AG04449 (cell line): ENCODE measurements around the gene JPH3.

Source experiments
- CTCF ChIA-PET: fragments of 350-600 bp; formaldehyde crosslinking; extraction: SDS; loops from one replicate; lab custom pipeline; 2021; ENCODE audit warnings: antibody characterized with exemption; lab: Yijun Ruan, JAX
- POLR2A ChIA-PET: fragments of 400-600, 350-600 bp; formaldehyde crosslinking; extraction: SDS; loops from one replicate; lab custom pipeline; 2020; ENCODE audit warnings: antibody characterized with exemption, inconsistent platforms; lab: Yijun Ruan, JAX
- DNase-seq: peaks from one replicate; pipeline ENCODE4 v3.0.0-alpha.2; 2010; ENCODE audit warnings: low read depth, low spot score
- H3K4me3 ChIP-seq: 2 replicates; pipeline ENCODE4 v1.5.1; 2011; ENCODE audit warnings: low read depth, mild to moderate bottlenecking, control low read depth, low read length
- TF ChIP-seq, protein P1 (sequence below): IDR thresholded peaks from one replicate; pipeline ENCODE4 v1.5.1; 2011; ENCODE audit warnings: mild to moderate bottlenecking, moderate library complexity, low read length, control low read depth, inconsistent platforms; ENCODE audit not compliant: insufficient read depth; ENCODE audit errors: missing control alignments

The JPH3 gene

DNA sequence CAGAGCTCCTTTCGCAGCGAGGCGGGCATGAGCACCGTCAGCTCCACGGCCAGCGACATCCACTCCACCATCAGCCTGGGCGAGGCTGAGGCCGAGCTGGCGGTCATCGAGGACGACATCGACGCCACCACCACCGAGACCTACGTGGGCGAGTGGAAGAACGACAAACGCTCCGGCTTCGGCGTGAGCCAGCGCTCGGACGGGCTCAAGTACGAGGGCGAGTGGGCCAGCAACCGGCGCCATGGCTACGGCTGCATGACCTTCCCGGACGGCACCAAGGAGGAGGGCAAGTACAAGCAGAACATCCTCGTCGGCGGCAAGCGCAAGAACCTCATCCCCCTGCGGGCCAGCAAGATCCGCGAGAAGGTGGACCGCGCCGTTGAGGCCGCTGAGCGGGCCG is 42.3 kb downstream of the JPH3 start:
- CTCF ChIA-PET: interaction anchor here (3.7 kb wide), 1 partner anchor 9 kb away, joined by 32 read pairs; no protein-coding TSS in a partner anchor
- no peak for DNase-seq
- POLR2A ChIA-PET: no interaction called here
- TF ChIP-seq, protein P1, sequence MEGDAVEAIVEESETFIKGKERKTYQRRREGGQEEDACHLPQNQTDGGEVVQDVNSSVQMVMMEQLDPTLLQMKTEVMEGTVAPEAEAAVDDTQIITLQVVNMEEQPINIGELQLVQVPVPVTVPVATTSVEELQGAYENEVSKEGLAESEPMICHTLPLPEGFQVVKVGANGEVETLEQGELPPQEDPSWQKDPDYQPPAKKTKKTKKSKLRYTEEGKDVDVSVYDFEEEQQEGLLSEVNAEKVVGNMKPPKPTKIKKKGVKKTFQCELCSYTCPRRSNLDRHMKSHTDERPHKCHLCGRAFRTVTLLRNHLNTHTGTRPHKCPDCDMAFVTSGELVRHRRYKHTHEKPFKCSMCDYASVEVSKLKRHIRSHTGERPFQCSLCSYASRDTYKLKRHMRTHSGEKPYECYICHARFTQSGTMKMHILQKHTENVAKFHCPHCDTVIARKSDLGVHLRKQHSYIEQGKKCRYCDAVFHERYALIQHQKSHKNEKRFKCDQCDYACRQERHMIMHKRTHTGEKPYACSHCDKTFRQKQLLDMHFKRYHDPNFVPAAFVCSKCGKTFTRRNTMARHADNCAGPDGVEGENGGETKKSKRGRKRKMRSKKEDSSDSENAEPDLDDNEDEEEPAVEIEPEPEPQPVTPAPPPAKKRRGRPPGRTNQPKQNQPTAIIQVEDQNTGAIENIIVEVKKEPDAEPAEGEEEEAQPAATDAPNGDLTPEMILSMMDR: no peak
- no peak overlapping the region for H3K4me3 ChIP-seq

DNA sequence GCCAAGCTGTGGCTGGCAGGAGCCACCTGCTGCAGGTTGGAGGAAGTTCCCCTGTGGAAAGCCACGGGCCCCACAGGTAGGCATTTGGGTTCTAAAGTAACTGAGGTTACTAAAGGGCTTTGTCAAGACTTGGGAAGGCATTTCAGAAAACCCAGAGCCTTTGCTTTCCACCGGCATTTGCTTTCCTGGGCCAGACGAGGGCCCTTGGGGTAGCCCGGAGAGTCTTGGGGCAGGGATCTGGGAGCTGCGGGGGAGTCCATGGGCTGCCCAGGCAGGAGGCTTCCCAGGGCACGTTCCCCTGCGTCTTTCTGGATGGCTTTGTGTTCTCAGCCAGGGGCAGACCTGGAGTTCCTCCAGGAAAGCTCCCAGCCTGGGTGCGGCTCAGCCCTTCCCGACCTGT is 43.5 kb downstream of the JPH3 start:
- DNase-seq: no peak
- no peak overlapping the region for H3K4me3 ChIP-seq
- ChIA-PET POLR2A (no interaction called here), CTCF (interaction anchor here (1.2 to 3.7 kb wide), 3 partner anchors 10 to 226 kb away, joined by 3 to 32 read pairs (median 3); no protein-coding TSS in a partner anchor)
- TF ChIP-seq, protein P1: no peak

DNA sequence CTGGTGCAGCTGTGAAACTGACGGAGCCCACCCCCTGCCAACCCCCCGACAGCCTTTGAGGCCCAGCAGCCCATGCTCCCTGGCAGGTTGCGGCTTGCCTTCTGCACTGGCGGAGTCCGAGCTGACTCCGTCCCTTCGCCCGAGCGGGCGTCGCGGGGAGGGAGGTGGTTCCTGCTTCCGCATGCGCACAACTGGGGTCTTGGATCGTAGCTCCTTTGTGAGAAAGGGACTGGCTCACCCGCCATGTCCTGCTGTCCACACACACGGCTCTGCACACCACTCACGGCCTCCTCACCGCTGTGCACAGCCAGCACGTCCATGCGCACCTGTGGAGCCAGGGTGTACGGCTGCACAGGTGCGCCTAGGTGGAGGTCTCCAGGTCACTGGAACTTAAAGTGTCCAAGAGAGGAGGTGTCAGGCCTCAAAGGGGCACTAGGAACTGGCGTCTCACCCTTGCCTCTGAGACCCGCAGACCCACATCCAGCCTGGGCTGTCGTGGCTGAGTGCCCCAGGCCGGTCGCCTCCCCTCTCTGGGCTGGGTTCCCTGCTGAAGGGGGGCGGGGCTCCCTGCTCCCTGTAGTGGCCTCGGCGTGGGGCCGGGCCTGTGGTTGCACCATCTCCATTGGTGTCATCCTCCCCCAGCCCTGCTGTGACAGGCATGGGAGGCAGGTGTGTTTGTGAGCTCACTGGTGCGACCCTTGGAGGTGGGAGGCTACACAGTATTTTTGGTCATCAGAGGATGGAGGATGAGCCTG is 45.3 kb downstream of the JPH3 start:
- ChIA-PET POLR2A (no interaction called here), CTCF (interaction anchor here (3.7 kb wide), 1 partner anchor 12 kb away, joined by 32 read pairs; no protein-coding TSS in a partner anchor)
- no peak overlapping the region for H3K4me3 ChIP-seq
- TF ChIP-seq, protein P1: no peak
- DNase-seq: no peak

DNA sequence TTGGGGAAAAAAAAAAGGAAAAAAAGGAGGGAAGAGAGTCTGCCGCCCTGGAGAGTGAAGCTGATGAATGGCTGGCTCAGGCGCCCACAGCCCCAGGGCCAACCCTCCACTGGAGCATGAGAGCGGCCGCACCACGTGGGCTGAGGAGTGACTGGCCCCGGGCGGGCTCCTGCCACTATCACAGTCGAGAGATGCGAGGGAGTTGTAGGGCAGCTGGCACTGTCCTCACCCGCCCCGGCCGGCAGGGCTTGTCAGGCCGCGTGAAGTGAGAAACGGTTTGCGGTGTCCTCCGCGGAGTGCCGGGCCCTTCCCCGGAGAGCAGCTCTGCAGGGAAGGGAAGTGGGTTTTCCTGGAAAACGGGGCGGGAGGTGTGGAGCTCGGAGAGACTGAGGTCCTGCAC is 45.9 kb downstream of the JPH3 start:
- no peak for DNase-seq
- no peak overlapping the region for H3K4me3 ChIP-seq
- TF ChIP-seq, protein P1: no peak
- ChIA-PET CTCF (interaction anchor here (3.7 kb wide), 1 partner anchor 12 kb away, joined by 32 read pairs; no protein-coding TSS in a partner anchor), POLR2A (no interaction called here)

DNA sequence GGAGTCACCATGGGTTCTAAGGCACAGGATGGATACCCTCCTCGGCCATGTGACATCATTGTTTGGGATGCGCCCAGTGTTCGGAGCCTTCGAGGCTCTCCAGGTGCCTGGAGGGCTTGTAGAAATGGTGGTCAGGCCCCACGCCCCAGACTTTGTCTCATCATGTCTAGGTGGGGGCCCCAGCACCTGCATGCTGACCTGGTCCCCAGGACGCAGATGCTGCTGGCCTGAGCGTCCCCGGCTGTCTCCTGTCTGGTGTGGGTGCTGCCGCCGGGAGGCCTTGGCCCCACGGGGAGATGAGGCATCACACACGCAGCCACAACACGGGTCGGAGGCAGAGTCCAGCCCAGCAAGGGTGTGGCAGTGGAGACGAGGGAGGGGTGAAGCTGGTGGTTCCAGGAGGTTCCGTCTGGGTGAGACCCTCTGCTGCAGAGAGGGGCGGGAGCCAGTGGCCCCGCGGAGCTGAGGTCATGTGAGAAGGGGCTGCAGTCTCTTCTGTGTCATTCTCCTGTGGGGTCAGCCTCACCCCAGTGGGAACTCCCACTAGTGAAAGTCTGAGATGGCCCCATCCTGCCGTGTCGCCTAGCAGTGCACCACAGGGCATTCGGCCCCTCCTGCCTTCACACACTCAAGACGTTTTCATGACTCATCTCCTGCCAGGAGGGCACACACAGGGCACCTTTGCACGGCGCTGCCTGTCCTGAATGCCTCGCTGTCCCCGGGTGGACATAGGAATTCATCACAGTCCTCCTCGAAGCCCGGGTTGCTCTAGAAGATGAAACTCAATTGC is 46.6 kb downstream of the JPH3 start:
- no peak overlapping the region for H3K4me3 ChIP-seq
- ChIA-PET POLR2A (no interaction called here), CTCF (no interaction called here)
- no peak for DNase-seq
- TF ChIP-seq, protein P1: no peak

DNA sequence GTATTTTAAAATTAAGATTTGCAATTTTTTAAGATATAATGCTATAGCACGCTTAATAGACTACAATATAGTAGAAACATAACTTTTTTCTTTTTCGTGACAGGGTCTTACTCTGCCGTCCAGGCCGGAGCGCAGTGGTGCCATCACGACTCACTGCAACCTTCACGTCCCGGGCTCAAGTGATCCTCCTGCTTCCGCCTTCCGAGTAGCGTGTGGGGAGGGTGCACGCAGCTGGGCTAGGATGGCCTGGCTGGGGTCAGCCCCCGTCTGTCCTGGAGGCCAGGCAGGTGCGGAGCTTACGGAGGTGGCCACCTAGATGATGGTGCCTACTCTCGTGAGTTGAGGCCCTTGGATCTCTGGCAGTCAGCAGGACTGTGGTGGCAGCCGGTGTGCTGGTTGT is 50.1 kb downstream of the JPH3 start:
- TF ChIP-seq, protein P1: no peak
- no peak overlapping the region for H3K4me3 ChIP-seq
- ChIA-PET POLR2A (no interaction called here), CTCF (interaction anchor here (4.1 kb wide), 1 partner anchor 16 kb away, joined by 23 read pairs; no protein-coding TSS in a partner anchor)
- DNase-seq: no peak
